Sigmoid colon (tissue), 7 donors: ENCODE data around the gene LRRTM1. TPM values are rescaled to one million over a fixed set of nuclear protein-coding genes. Genes with fewer than 3 reads are reported as not detected.
A peak's percentile ranks its signal among the peaks of the same experiment; 100 is the strongest.

ENCODE experiments used
- DNase-seq: peaks from one replicate; pipeline ENCODE4 v3.0.0-alpha.2; 2019
- H3K27ac ChIP-seq, 4 donors: fragments of 200-600 bp; sonication (generic); one replicate each; pipeline ENCODE4 v1.5.1; 2016 to 2019; ENCODE audit warnings: mild to moderate bottlenecking in 1 of 4
- H3K27me3 ChIP-seq, 3 donors: fragments of 200-600 bp; sonication (generic); one replicate each; pipeline ENCODE4 v1.5.1; 2019; ENCODE audit warnings: mild to moderate bottlenecking in 1 of 3
- H3K36me3 ChIP-seq, 4 donors: fragments of 200-600 bp; sonication (generic); one replicate each; pipeline ENCODE4 v1.5.1; 2016 to 2019
- H3K4me1 ChIP-seq, 4 donors: fragments of 200-600 bp; sonication (generic); one replicate each; pipeline ENCODE4 v1.5.1; 2017 to 2019
- H3K4me3 ChIP-seq, 4 donors: fragments of 200-600 bp; sonication (generic); one replicate each; pipeline ENCODE4 v1.5.1; 2017 to 2019; ENCODE audit warnings: mild to moderate bottlenecking in 2 of 4, moderate library complexity in 1 of 4
- H3K9me3 ChIP-seq, 4 donors: fragments of 200-600 bp in 3 of 4; sonication (generic) in 3 of 4; one replicate each; pipeline versions ENCODE4 v1.5.1 to v1.6.1; 2013 to 2019
- EP300 ChIP-seq, 4 donors: sonication (generic); formaldehyde crosslinking; IDR thresholded peaks; one replicate each; pipeline ENCODE4 v1.6.1; 2017; ENCODE audit warnings: antibody characterized with exemption in 4 of 4
- POLR2A ChIP-seq, 2 donors: fragments of 450-650 bp; IDR thresholded peaks; one replicate each; pipeline ENCODE4 v1.6.1; 2016; ENCODE audit warnings: antibody characterized with exemption in 2 of 2, mild to moderate bottlenecking in 2 of 2, moderate library complexity in 2 of 2
- POLR2AphosphoS5 ChIP-seq, 4 donors: sonication (generic); formaldehyde crosslinking; IDR thresholded peaks; one replicate each; pipeline ENCODE4 v1.6.1; 2017; ENCODE audit warnings: antibody characterized with exemption in 4 of 4
- WGBS, 2 donors: extraction: QIAGEN DNeasy Blood & Tissue Kit; methylation state at CpG; one replicate each; pipeline ENCODE4 v1.1.7; 2013; 5-methylcytosine and 5-hydroxymethylcytosine counted together
- intact Hi-C: fragments of 100-400 bp; cut with DNase I; formaldehyde crosslinking; loops from one replicate; pipeline ENCODE4 v1.15.1; 2023
- polyA plus RNA-seq, 3 donors: library from polyadenylated mRNA; stranded (reverse); fragments of 200-250 nt; gene quantifications; one replicate each; pipeline ENCODE4 v1.2.3, GENCODE V29; 2013
- total RNA-seq, 4 donors: library from RNA; depleted of rRNA; stranded (reverse); fragments of >200 nt; gene quantifications; one replicate each; pipeline ENCODE4 v1.1.0, GENCODE V29; 2016
- TF ChIP-seq, protein P1 (sequence below), 4 experiments: fragments of 450-650 bp in 3 of 4; fragments of 200-600 bp in 1 of 4; IDR thresholded peaks; one replicate each; pipeline ENCODE4 v1.5.1; 2016 to 2019; ENCODE audit warnings: antibody characterized with exemption in 4 of 4, mild to moderate bottlenecking in 3 of 4, moderate library complexity in 2 of 4
- donor health status: healthy with polysubstance abuse.
- donor health status: Bipolar disorder and iron deficiency.
- donor health status: healthy.

The LRRTM1 gene
- total and polyA plus RNA-seq, 7 donors: 0.49 to 3.0 (median 1.5) TPM; not detected in 2

DNA sequence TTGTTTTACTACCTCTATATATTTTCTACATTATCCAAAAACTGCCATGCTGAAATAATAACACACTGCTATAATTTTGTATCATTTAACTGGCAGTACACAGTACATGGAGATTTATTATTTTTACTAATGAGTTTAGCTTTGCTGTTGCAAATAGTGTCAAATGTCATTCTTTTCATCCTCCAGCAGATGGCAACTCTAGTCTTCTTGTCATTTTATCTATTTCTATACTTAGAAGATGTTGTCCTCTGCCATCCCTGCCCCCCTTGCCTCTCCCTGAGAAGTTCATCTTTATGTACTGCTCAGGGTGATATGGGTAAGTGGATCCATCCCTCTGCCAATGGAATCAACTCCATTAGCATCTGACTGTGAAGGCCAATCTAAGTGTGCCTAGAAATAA is 21.7 kb upstream of the LRRTM1 start:
- Histone ChIP-seq H3K4me1 (no peaks in the 10 kb centered on the region), H3K4me3 (no peak overlapping the region), H3K27ac (no peak overlapping the region), H3K9me3 (no peaks in the 10 kb centered on the region), H3K27me3 (peaks cover 0 to 7% (median 0%) of the 10 kb centered on the region in 3 donors), H3K36me3 (no peaks in the 10 kb centered on the region)
- intact Hi-C loops: no loop called here
- no peak for TF ChIP-seq EP300 (IDR thresholded peaks at IDR 0.05)
- TF ChIP-seq, protein P1, sequence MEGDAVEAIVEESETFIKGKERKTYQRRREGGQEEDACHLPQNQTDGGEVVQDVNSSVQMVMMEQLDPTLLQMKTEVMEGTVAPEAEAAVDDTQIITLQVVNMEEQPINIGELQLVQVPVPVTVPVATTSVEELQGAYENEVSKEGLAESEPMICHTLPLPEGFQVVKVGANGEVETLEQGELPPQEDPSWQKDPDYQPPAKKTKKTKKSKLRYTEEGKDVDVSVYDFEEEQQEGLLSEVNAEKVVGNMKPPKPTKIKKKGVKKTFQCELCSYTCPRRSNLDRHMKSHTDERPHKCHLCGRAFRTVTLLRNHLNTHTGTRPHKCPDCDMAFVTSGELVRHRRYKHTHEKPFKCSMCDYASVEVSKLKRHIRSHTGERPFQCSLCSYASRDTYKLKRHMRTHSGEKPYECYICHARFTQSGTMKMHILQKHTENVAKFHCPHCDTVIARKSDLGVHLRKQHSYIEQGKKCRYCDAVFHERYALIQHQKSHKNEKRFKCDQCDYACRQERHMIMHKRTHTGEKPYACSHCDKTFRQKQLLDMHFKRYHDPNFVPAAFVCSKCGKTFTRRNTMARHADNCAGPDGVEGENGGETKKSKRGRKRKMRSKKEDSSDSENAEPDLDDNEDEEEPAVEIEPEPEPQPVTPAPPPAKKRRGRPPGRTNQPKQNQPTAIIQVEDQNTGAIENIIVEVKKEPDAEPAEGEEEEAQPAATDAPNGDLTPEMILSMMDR (IDR thresholded peaks at IDR 0.05): peak in 2 of 4 experiments; percentile 10 to 27
- no peak for TF ChIP-seq POLR2A (IDR thresholded peaks at IDR 0.05)
- no peak for DNase-seq

DNA sequence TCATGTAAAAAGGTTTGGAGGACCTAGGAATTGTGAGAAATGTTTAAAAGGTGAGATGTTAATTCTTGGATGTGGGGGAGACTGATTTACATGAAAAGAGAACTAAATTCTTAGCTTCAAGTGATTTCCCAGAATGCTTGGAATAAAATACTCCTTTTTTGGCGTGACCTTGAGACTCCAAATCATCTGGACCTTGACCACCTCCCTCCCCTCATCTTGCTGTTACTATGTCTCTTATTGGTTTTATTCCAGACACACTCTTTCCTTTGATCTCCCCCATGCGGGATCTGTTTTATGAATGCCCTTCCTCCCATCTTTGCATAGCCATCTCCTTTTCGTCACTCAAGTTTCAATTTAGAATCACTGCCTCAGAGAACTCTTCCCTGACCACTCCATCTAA is 20.0 kb upstream of the LRRTM1 start:
- Histone ChIP-seq H3K4me1 (no peaks in the 10 kb centered on the region), H3K27ac (no peak overlapping the region), H3K9me3 (no peaks in the 10 kb centered on the region), H3K27me3 (peaks cover 0 to 7% (median 0%) of the 10 kb centered on the region in 3 donors), H3K4me3 (no peak overlapping the region), H3K36me3 (no peaks in the 10 kb centered on the region)
- TF ChIP-seq, protein P1 (IDR thresholded peaks at IDR 0.05): no peak
- no peak for TF ChIP-seq EP300 (IDR thresholded peaks at IDR 0.05)
- TF ChIP-seq POLR2AphosphoS5 (IDR thresholded peaks at IDR 0.05): no peak
- TF ChIP-seq POLR2A (IDR thresholded peaks at IDR 0.05): no peak
- intact Hi-C loops: no loop called here
- no peak for DNase-seq
- WGBS, 2 donors: 78 to 79% methylated on average over 3 of the region's 3 CpGs

DNA sequence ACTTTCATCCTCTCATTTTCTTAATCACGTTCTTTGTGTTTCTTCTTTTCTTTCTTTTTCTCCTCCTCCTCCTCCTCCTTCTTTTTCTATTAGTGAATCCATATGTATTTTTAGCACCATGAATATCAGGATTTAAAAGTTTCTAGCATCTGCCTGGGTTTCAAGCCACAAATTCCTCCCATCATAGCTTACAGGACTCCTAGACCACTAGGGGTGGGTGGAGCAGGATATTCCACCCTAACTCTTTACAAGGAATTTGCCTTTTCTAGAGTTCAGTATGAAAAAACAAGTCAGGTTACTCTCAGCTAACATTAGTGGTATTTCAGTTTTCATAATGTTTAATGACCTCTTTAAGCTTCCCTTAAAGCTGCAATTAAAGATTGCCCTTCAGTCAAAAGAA is 19.1 kb upstream of the LRRTM1 start:
- peaks cover 0 to 7% (median 0%) of the 10 kb centered on the region in 3 donors for H3K27me3 ChIP-seq
- TF ChIP-seq EP300 (IDR thresholded peaks at IDR 0.05) (no peak), POLR2A (IDR thresholded peaks at IDR 0.05) (no peak), POLR2AphosphoS5 (IDR thresholded peaks at IDR 0.05) (no peak)
- TF ChIP-seq, protein P1 (IDR thresholded peaks at IDR 0.05): no peak

DNA sequence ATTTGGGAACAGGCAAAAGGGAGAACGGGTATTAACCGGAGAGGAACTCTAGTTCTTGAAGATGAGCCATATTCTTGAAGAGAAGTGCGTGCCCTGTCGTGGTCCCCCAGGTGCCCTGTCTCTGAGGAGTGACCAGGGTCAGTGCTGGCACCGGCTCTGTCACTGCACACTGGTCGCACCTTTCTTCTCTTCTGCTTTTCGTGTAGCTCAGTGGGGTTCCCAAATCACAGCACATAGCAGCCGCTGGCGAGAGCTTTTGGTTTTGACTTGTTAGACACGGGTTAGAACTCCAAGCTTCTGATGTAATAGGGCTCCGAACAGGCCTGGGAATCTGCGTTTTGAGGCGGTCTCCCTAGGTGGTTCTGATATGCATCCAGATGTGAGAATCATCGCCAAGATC is 18.4 kb upstream of the LRRTM1 start:
- H3K36me3 ChIP-seq: no peaks in the 10 kb centered on the region
- H3K27me3 ChIP-seq: peaks cover 0 to 7% (median 0%) of the 10 kb centered on the region in 3 donors
- intact Hi-C loops: no loop called here
- WGBS, 2 donors: 49 to 77% methylated on average over 14 of the region's 14 CpGs
- TF ChIP-seq POLR2A (IDR thresholded peaks at IDR 0.05): no peak
- TF ChIP-seq EP300 (IDR thresholded peaks at IDR 0.05): no peak
- TF ChIP-seq, protein P1 (IDR thresholded peaks at IDR 0.05): no peak
- TF ChIP-seq POLR2AphosphoS5 (IDR thresholded peaks at IDR 0.05): no peak
- no peaks in the 10 kb centered on the region for H3K9me3 ChIP-seq
- no peak for DNase-seq
- no peak overlapping the region for H3K4me3 ChIP-seq
- no peaks in the 10 kb centered on the region for H3K4me1 ChIP-seq
- no peak overlapping the region for H3K27ac ChIP-seq

More for the DNA sequence above, 19.1 kb upstream of the LRRTM1 start:
- H3K4me1 ChIP-seq: no peaks in the 10 kb centered on the region
- WGBS, 2 donors: 56 to 75% methylated on average over 1 of the region's 1 CpG
- H3K27ac ChIP-seq: no peak overlapping the region
- DNase-seq: no peak
- no peak overlapping the region for H3K4me3 ChIP-seq
- no peaks in the 10 kb centered on the region for H3K9me3 ChIP-seq
- no peaks in the 10 kb centered on the region for H3K36me3 ChIP-seq
- intact Hi-C loops: no loop called here

DNA sequence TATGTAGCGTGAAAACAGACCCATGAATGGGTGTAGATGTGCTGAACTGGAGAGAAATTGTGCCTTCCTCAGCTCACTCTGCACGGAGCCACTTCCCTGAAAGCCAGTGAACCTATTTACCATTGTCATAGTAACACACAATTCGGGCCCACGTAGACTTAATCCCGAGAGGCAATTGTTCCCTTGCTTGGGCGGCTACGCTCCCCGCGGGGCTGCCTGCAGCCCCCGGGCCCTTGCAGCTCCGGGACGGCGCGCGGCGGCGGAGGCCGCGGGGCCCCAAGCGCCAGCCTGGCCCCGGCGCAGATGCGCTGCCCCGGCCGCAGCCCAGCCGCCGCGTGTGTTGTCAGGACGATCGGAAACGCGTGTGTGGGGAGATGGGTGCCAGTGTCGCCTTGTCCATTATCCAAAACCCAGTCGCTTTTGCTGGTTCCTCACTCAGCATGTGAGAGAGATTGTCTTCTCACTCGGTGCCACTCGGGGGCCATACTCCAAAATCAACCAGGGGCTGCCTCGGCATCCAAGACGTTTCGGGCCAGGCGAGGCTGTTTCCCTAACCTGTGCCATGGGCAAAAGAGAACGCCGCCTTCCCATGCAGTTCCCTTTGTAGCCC is 17.9 kb upstream of the LRRTM1 start:
- 12 to 37% methylated on average over 42 of the region's 42 CpGs for WGBS, 2 donors
- TF ChIP-seq, protein P1 (IDR thresholded peaks at IDR 0.05): no peak
- TF ChIP-seq EP300 (IDR thresholded peaks at IDR 0.05) (no peak), POLR2A (IDR thresholded peaks at IDR 0.05) (no peak), POLR2AphosphoS5 (IDR thresholded peaks at IDR 0.05) (no peak)
- DNase-seq: no peak
- Histone ChIP-seq H3K4me3 (no peak overlapping the region), H3K4me1 (no peaks in the 10 kb centered on the region), H3K9me3 (no peaks in the 10 kb centered on the region), H3K27me3 (peaks cover 0 to 7% (median 0%) of the 10 kb centered on the region in 3 donors), H3K27ac (no peak overlapping the region), H3K36me3 (no peaks in the 10 kb centered on the region)
- intact Hi-C loops: no loop called here
